GM13977 (cell line): ENCODE data around the gene EDIL3.

Experiments
- DNase-seq: peaks from one replicate; pipeline ENCODE4 v3.0.0; 2012; ENCODE audit warnings: low spot score
- in situ Hi-C: fragments of 300-500 bp; cut with MboI; formaldehyde crosslinking; loops from one replicate; pipeline ENCODE4 v1.12.0; 2022; ENCODE audit warnings: low sequenced_read_pairs, low pct_unique_long_range_greater_than_20kb, mixed read lengths, inconsistent platforms; ENCODE audit not compliant: unreplicated experiment
- TF ChIP-seq, protein P1 (sequence below): IDR thresholded peaks from 2 replicates; pipeline ENCODE4 v1.5.1; 2012; ENCODE audit warnings: mild to moderate bottlenecking, control low read depth; ENCODE audit not compliant: insufficient read depth; ENCODE audit errors: extremely low read depth, missing control alignments

The EDIL3 gene

DNA sequence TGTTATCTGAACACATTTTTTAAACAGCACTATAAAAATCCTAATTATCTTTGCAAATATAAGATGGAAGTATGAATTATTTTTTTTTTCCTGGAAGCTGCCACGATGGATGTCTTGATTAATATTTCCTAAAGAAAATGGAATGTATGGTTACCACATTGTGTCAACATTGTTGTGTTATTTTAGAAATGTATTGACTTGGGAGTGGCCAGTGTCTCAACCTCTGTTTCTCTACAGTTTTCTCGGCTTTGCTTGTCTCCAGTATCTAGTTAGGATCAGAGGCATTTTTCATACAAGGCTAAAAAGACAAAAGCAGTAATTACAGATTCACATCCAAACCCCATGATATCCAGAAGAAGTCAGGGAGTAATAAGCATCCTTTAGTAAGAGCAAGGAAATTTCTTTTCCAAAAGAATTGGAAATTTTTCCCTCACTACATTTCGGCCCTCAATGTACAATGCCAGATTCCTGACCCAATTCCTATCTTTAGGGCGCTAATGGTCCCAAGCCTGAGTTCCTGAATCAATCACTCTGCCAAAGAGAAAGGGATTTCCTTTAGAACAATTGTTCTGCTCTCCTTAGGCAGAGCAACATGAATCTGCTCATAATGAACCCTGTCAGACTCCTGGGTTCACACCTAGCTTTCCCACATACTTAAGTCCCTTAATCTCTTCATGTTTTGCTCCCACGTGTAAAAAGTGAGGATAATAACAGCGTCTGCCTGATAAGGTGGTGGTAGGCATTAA, 111.7 kb downstream of the EDIL3 start:
- in situ Hi-C loops: loop anchor here (25.0 kb wide), 1 partner anchor 536 kb away; no protein-coding TSS in a partner anchor
- no peak for DNase-seq
- TF ChIP-seq, protein P1, sequence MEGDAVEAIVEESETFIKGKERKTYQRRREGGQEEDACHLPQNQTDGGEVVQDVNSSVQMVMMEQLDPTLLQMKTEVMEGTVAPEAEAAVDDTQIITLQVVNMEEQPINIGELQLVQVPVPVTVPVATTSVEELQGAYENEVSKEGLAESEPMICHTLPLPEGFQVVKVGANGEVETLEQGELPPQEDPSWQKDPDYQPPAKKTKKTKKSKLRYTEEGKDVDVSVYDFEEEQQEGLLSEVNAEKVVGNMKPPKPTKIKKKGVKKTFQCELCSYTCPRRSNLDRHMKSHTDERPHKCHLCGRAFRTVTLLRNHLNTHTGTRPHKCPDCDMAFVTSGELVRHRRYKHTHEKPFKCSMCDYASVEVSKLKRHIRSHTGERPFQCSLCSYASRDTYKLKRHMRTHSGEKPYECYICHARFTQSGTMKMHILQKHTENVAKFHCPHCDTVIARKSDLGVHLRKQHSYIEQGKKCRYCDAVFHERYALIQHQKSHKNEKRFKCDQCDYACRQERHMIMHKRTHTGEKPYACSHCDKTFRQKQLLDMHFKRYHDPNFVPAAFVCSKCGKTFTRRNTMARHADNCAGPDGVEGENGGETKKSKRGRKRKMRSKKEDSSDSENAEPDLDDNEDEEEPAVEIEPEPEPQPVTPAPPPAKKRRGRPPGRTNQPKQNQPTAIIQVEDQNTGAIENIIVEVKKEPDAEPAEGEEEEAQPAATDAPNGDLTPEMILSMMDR: no peak

- in situ Hi-C loops: loop anchor here (25.0 kb wide), 1 partner anchor 529 kb away; no protein-coding TSS in a partner anchor
- TF ChIP-seq, protein P1: no peak
Measured at GRCh38 chr5:84265739-84266550, 118.7 kb downstream of the EDIL3 start.

DNA sequence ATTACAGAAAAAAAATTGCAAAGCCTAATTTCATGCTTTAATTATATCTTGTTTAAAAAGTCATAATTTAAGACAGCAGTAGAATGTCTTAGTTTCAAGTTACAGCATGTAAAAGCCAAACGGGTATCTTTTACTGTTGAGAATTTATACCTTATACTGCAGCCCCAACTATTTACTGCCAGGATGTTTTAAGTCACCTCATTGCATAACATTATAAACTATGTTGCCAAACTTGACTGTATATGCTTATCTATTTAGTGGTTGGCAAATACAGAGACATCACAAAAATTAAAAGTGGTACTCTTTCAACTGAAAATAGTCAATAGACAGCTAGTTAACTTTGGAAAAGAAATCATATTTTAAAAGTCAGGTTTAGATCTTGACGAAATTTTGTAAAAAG, 119.5 kb downstream of the EDIL3 start:
- no peak for DNase-seq
- TF ChIP-seq, protein P1: no peak
- in situ Hi-C loops: loop anchor here (25.0 kb wide), 1 partner anchor 528 kb away; no protein-coding TSS in a partner anchor

More at GRCh38 chr5:84265739-84266550, 118.7 kb downstream of the EDIL3 start:
- no peak for DNase-seq

- no peak for DNase-seq
- TF ChIP-seq, protein P1: no peak
- in situ Hi-C loops: loop anchor here (25.0 kb wide), 1 partner anchor 524 kb away; no protein-coding TSS in a partner anchor
Measured at GRCh38 chr5:84260939-84261338, 123.7 kb downstream of the EDIL3 start.

- in situ Hi-C loops: loop anchor here (25.0 kb wide), 1 partner anchor 523 kb away; no protein-coding TSS in a partner anchor
- no peak for DNase-seq
- TF ChIP-seq, protein P1: no peak
Measured at GRCh38 chr5:84260140-84260539, 124.5 kb downstream of the EDIL3 start.

- TF ChIP-seq, protein P1: no peak
- no peak for DNase-seq
- in situ Hi-C loops: loop anchor here (25.0 kb wide), 1 partner anchor 522 kb away; no protein-coding TSS in a partner anchor
Measured at GRCh38 chr5:84259283-84260045, 125.2 kb downstream of the EDIL3 start.
